Prostate gland (tissue), 2 donors: ENCODE measurements around the gene PSMF1.

Source experiments
- POLR2A ChIP-seq: fragments of 450-650 bp; IDR thresholded peaks from one replicate; pipeline ENCODE4 v1.6.1; 2016; ENCODE audit warnings: antibody characterized with exemption, mild to moderate bottlenecking
- TF ChIP-seq, protein P1 (sequence below), 4 experiments: fragments of 200-600 bp in 2 of 4; fragments of 450-650 bp in 2 of 4; sonication (generic) in 2 of 4; IDR thresholded peaks; 1 replicate in 3 of 4; 2 replicates in 1 of 4; pipeline ENCODE4 v1.5.1; 2016 to 2019; ENCODE audit warnings: antibody characterized with exemption in 4 of 4, mild to moderate bottlenecking in 2 of 4, moderate library complexity in 2 of 4

DNA sequence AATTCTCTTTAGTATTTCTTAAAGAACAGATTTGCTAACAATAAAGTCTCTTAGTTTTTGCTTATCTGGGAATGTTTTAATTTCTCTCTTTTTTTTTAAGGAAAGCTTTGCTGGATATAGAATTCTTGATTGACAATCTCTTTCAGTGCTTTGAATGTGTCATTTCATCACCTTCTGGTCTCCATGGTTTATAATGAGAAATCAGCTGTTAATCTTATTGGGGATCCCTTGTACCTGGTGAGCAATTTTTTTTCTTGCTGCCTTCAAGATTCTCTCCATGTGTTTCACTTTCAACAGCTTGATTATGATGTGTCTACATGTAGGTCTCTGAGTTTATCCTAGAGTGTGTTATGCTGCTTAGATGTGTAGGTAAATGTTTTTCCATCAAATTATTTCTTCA, 16.4 kb upstream of the PSMF1 start:
- TF ChIP-seq, protein P1, sequence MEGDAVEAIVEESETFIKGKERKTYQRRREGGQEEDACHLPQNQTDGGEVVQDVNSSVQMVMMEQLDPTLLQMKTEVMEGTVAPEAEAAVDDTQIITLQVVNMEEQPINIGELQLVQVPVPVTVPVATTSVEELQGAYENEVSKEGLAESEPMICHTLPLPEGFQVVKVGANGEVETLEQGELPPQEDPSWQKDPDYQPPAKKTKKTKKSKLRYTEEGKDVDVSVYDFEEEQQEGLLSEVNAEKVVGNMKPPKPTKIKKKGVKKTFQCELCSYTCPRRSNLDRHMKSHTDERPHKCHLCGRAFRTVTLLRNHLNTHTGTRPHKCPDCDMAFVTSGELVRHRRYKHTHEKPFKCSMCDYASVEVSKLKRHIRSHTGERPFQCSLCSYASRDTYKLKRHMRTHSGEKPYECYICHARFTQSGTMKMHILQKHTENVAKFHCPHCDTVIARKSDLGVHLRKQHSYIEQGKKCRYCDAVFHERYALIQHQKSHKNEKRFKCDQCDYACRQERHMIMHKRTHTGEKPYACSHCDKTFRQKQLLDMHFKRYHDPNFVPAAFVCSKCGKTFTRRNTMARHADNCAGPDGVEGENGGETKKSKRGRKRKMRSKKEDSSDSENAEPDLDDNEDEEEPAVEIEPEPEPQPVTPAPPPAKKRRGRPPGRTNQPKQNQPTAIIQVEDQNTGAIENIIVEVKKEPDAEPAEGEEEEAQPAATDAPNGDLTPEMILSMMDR (IDR thresholded peaks at IDR 0.05) = no peak
- no peak for TF ChIP-seq POLR2A
